GM12891 (cell line): ENCODE results near the gene ARID1B.

Experiments
- PAX5 ChIP-seq: IDR thresholded peaks from 2 replicates; pipeline ENCODE4 v1.6.1; 2011; ENCODE audit warnings: low read length, moderate library complexity, mild to moderate bottlenecking; ENCODE audit not compliant: insufficient read depth, severe bottlenecking
- POLR2A ChIP-seq: IDR thresholded peaks from 2 replicates; pipeline ENCODE4 v1.6.1; 2011; ENCODE audit warnings: low read depth, low read length, control low read depth
- POLR2AphosphoS5 ChIP-seq: IDR thresholded peaks from 2 replicates; pipeline ENCODE4 v1.6.1; 2011; ENCODE audit warnings: low read depth, low read length, control low read depth
- TAF1 ChIP-seq: IDR thresholded peaks from 2 replicates; pipeline ENCODE4 v1.6.1; 2011; ENCODE audit warnings: low read depth, low read length, control low read depth

DNA sequence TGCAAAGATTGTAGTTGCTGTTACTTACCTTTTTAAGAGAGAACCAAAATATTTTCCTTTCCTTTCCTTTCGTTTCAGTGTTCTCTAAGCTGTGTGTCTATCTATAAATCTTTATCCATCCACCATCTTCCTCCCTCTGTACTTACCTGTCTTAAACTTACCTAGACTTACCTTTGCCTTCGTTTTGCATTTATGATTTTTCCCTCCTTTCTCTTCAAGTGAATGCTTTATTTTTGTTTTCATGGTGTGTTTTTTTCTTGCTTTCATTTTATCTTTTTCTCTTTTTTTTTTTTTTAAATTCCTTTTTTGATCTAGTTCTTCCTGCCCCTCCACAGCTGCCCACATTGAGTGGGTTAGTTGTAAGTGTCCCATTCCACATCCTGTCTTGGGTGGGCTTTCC lies 26.2 kb downstream of the ARID1B start:
- TF ChIP-seq POLR2A (no peak), TAF1 (no peak), POLR2AphosphoS5 (no peak), PAX5 (no peak)
